ENCODE results near the gene RAB41.

Gene RAB41

GRCh38 chrX:70279081-70279480 is 2.9 kb upstream of the RAB41 start:
- no peak overlapping the region for H3K9ac ChIP-seq (ENCODE audit: low read length)
- H4K20me1 ChIP-seq (ENCODE audit: insufficient read depth, low read length), result no peaks in the 10 kb centered on the region
- no peaks in the 10 kb centered on the region for H3K9me3 ChIP-seq (ENCODE audit: insufficient read depth, low read length)
- H3K27me3 ChIP-seq (ENCODE audit: low read depth, low read length), result no peaks in the 10 kb centered on the region
- no peaks in the 10 kb centered on the region for H3K36me3 ChIP-seq (replicated peaks; ENCODE audit: low read depth, low read length)
- no peak overlapping the region for H2AFZ ChIP-seq (ENCODE audit: low read depth, low read length)
- H3K27ac ChIP-seq (ENCODE audit: low read length), result no peak overlapping the region
- TF ChIP-seq CTCF (IDR thresholded peaks at IDR 0.05; ENCODE audit: low read depth, low read length), result no peak
- TF ChIP-seq EZH2phosphoT487 (IDR thresholded peaks at IDR 0.05; ENCODE audit: low read depth), result no peak
- H3K4me1 ChIP-seq (ENCODE audit: low read length), result no peaks in the 10 kb centered on the region
- no peak overlapping the region for H3K4me3 ChIP-seq (ENCODE audit: low read length)
- no peak overlapping the region for H3K4me2 ChIP-seq (ENCODE audit: low read length)
- H3K79me2 ChIP-seq (ENCODE audit: low read length), result no peaks in the 10 kb centered on the region

- H3K4me2 ChIP-seq (ENCODE audit: low read length), result no peak overlapping the region
- no peaks in the 10 kb centered on the region for H3K79me2 ChIP-seq (ENCODE audit: low read length)
- no peak overlapping the region for H3K27ac ChIP-seq (ENCODE audit: low read length)
- H3K27me3 ChIP-seq (ENCODE audit: low read depth, low read length), result no peaks in the 10 kb centered on the region
- no peak overlapping the region for H3K9ac ChIP-seq (ENCODE audit: low read length)
- no peaks in the 10 kb centered on the region for H3K9me3 ChIP-seq (ENCODE audit: insufficient read depth, low read length)
- H3K36me3 ChIP-seq (replicated peaks; ENCODE audit: low read depth, low read length), result no peaks in the 10 kb centered on the region
- H3K4me3 ChIP-seq (ENCODE audit: low read length), result no peak overlapping the region
- no peaks in the 10 kb centered on the region for H3K4me1 ChIP-seq (ENCODE audit: low read length)
- no peak overlapping the region for H2AFZ ChIP-seq (ENCODE audit: low read depth, low read length)
- H4K20me1 ChIP-seq (ENCODE audit: insufficient read depth, low read length), result no peaks in the 10 kb centered on the region
- TF ChIP-seq EZH2phosphoT487 (IDR thresholded peaks at IDR 0.05; ENCODE audit: low read depth), result no peak
These were observed 1.4 kb upstream of the RAB41 start for GRCh38 chrX:70280573-70280972.

GRCh38 chrX:70289168-70289792 is 7.3 kb downstream of the RAB41 start:
- no peak for TF ChIP-seq CTCF (IDR thresholded peaks at IDR 0.05; ENCODE audit: low read depth, low read length)
- no peak for TF ChIP-seq EZH2phosphoT487 (IDR thresholded peaks at IDR 0.05; ENCODE audit: low read depth)

GRCh38 chrX:70289793-70290770 is 8.1 kb downstream of the RAB41 start, which contains the start of the genes KIF4A and PDZD11:
KIF4A (plus strand) TSS chrX:70290104; CDS start chrX:70290459, 355 bp downstream.
PDZD11 (minus strand) TSS chrX:70289927; CDS start chrX:70289341, 586 bp downstream.
- H3K27ac ChIP-seq (ENCODE audit: low read length), result peak within 1 kb of the TSS; percentile 47
- H3K36me3 ChIP-seq (replicated peaks; ENCODE audit: low read depth, low read length), result peaks cover 11% of the 10 kb centered on the region
- H3K9me3 ChIP-seq (ENCODE audit: insufficient read depth, low read length), result no peaks in the 10 kb centered on the region
- H3K4me2 ChIP-seq (ENCODE audit: low read length), result peak within 1 kb of the TSS; percentile 96
- no peaks in the 10 kb centered on the region for H4K20me1 ChIP-seq (ENCODE audit: insufficient read depth, low read length)
- peak within 1 kb of the TSS; percentile 88 for H3K4me3 ChIP-seq (ENCODE audit: low read length)
- peak within 1 kb of the TSS; percentile 77 for H3K9ac ChIP-seq (ENCODE audit: low read length)
- TF ChIP-seq EZH2phosphoT487 (IDR thresholded peaks at IDR 0.05; ENCODE audit: low read depth) (no peak), CTCF (IDR thresholded peaks at IDR 0.05; ENCODE audit: low read depth, low read length) (no peak)
- peaks cover 20% of the 10 kb centered on the region for H3K79me2 ChIP-seq (ENCODE audit: low read length)
- peak within 1 kb of the TSS; percentile 84 for H2AFZ ChIP-seq (ENCODE audit: low read depth, low read length)
- H3K27me3 ChIP-seq (ENCODE audit: low read depth, low read length), result no peaks in the 10 kb centered on the region
- H3K4me1 ChIP-seq (ENCODE audit: low read length), result peaks cover 10% of the 10 kb centered on the region

More at GRCh38 chrX:70289168-70289792, 7.3 kb downstream of the RAB41 start:
- H3K9me3 ChIP-seq (ENCODE audit: insufficient read depth, low read length), result no peaks in the 10 kb centered on the region
- H3K36me3 ChIP-seq (replicated peaks; ENCODE audit: low read depth, low read length), result peaks cover 6% of the 10 kb centered on the region
- H3K27ac ChIP-seq (ENCODE audit: low read length), result no peak overlapping the region
- no peaks in the 10 kb centered on the region for H4K20me1 ChIP-seq (ENCODE audit: insufficient read depth, low read length)
- H3K79me2 ChIP-seq (ENCODE audit: low read length), result peaks cover 20% of the 10 kb centered on the region
- peak overlapping the region; percentile 96 for H3K4me2 ChIP-seq (ENCODE audit: low read length)
- peak overlapping the region; percentile 88 for H3K4me3 ChIP-seq (ENCODE audit: low read length)
- peak overlapping the region; percentile 84 for H2AFZ ChIP-seq (ENCODE audit: low read depth, low read length)
- H3K9ac ChIP-seq (ENCODE audit: low read length), result peak overlapping the region; percentile 77
- H3K4me1 ChIP-seq (ENCODE audit: low read length), result peaks cover 10% of the 10 kb centered on the region
- H3K27me3 ChIP-seq (ENCODE audit: low read depth, low read length), result no peaks in the 10 kb centered on the region
